CD14-positive monocyte (primary cell): ENCODE results near the gene USP3. TPM values are rescaled to one million over a fixed set of nuclear protein-coding genes. Genes with fewer than 3 reads are reported as not detected.
A peak's percentile ranks its signal among the peaks of the same experiment; 100 is the strongest.
"Not testable (repeated sequence)": the region's sequence is repeated elsewhere in the genome, so short reads cannot be mapped to it uniquely, and the experiment has no call there.

ENCODE experiments used
- DNase-seq, 3 donors: peaks; one replicate each; pipeline ENCODE4 v3.0.0-alpha.2; 2011 to 2022
- H2AFZ ChIP-seq: 2 replicates; pipeline ENCODE4 v1.6.0; 2012; ENCODE audit warnings: mild to moderate bottlenecking, low read depth, low read length, inconsistent platforms; ENCODE audit not compliant: insufficient read depth, poor library complexity, severe bottlenecking
- H3K27ac ChIP-seq, 2 donors: 1 replicate in 1 of 2; 2 replicates in 1 of 2; pipeline ENCODE4 v1.5.1; 2012 to 2013; ENCODE audit warnings: low read length in 2 of 2, control low read depth in 1 of 2, inconsistent platforms in 1 of 2, low read depth in 1 of 2, mild to moderate bottlenecking in 1 of 2
- H3K27me3 ChIP-seq, 2 donors: one replicate each; pipeline versions ENCODE4 v1.6.0 to v1.6.1; 2011 to 2013; ENCODE audit warnings: low read length in 2 of 2; ENCODE audit not compliant: control insufficient read depth in 2 of 2, insufficient read depth in 2 of 2
- H3K36me3 ChIP-seq, 2 donors: replicated peaks in 1 of 2; 1 replicate in 1 of 2; 2 replicates in 1 of 2; pipeline versions ENCODE4 v1.5.1 to v1.6.1; 2012 to 2013; ENCODE audit warnings: low read length in 2 of 2, control low read depth in 1 of 2, inconsistent platforms in 1 of 2, mild to moderate bottlenecking in 1 of 2; ENCODE audit not compliant: insufficient read depth in 2 of 2, control insufficient read depth in 1 of 2
- H3K4me1 ChIP-seq, 2 donors: 1 replicate in 1 of 2; 2 replicates in 1 of 2; pipeline versions ENCODE4 v1.5.1 to v1.6.1; 2012 to 2013; ENCODE audit warnings: low read length in 2 of 2, control low read depth in 1 of 2, inconsistent platforms in 1 of 2, mild to moderate bottlenecking in 1 of 2, moderate library complexity in 1 of 2; ENCODE audit not compliant: insufficient read depth in 2 of 2, control insufficient read depth in 1 of 2
- H3K4me2 ChIP-seq: replicated peaks from 2 replicates; pipeline ENCODE3; 2012; ENCODE audit warnings: low read length, moderate library complexity, mild to moderate bottlenecking; ENCODE audit not compliant: poor library complexity, severe bottlenecking; ENCODE audit errors: extremely low read depth
- H3K4me3 ChIP-seq, 3 experiments: fragments of 200-600 bp in 1 of 3; sonication (generic) in 1 of 3; replicated peaks in 1 of 3; 1 replicate in 2 of 3; 2 replicates in 1 of 3; pipeline ENCODE4 v1.5.1; 2011 to 2013; ENCODE audit warnings: low read length in 3 of 3, mild to moderate bottlenecking in 3 of 3, control low read depth in 2 of 3, low read depth in 2 of 3, inconsistent platforms in 1 of 3, moderate library complexity in 1 of 3
- H3K79me2 ChIP-seq: 2 replicates; pipeline ENCODE4 v1.6.0; 2012; ENCODE audit warnings: mild to moderate bottlenecking, control low read depth, inconsistent platforms, low read length, moderate library complexity; ENCODE audit not compliant: insufficient read depth
- H3K9ac ChIP-seq: 2 replicates; pipeline ENCODE4 v1.6.0; 2017; ENCODE audit warnings: low read length, mild to moderate bottlenecking; ENCODE audit not compliant: insufficient read depth, poor library complexity, severe bottlenecking
- H3K9me3 ChIP-seq, 2 donors: replicated peaks in 1 of 2; 1 replicate in 1 of 2; 2 replicates in 1 of 2; pipeline versions ENCODE4 v1.5.1 to v1.6.1; 2012 to 2013; ENCODE audit warnings: low read length in 2 of 2, control low read depth in 1 of 2; ENCODE audit not compliant: control insufficient read depth in 1 of 2, insufficient read depth in 1 of 2
- H4K20me1 ChIP-seq: 2 replicates; pipeline ENCODE4 v1.6.0; 2012; ENCODE audit warnings: mild to moderate bottlenecking, low read length, control low read depth, moderate library complexity; ENCODE audit not compliant: insufficient read depth
- H3K27ac Mint-ChIP-seq, 7 donors: one replicate each; pipeline ENCODE4 v1.8.0; 2020; ENCODE audit warnings: mild to moderate bottlenecking in 7 of 7, mixed read lengths in 7 of 7, moderate library complexity in 6 of 7, inconsistent platforms in 2 of 7
- H3K27me3 Mint-ChIP-seq, 3 donors: one replicate each; pipeline ENCODE4 v1.8.0; 2021 to 2022; ENCODE audit warnings: low read depth in 3 of 3, mild to moderate bottlenecking in 3 of 3, mixed read lengths in 3 of 3, moderate library complexity in 3 of 3, inconsistent platforms in 1 of 3
- H3K36me3 Mint-ChIP-seq, 2 donors: one replicate each; pipeline ENCODE4 v1.8.0; 2020; ENCODE audit warnings: mixed read lengths in 2 of 2, inconsistent platforms in 1 of 2, mild to moderate bottlenecking in 1 of 2
- H3K4me1 Mint-ChIP-seq: one replicate; pipeline ENCODE4 v1.8.0; 2020; ENCODE audit warnings: mild to moderate bottlenecking, mixed read lengths
- H3K4me3 Mint-ChIP-seq, 2 donors: one replicate each; pipeline ENCODE4 v1.8.0; 2020; ENCODE audit warnings: mild to moderate bottlenecking in 2 of 2, mixed read lengths in 2 of 2, moderate library complexity in 1 of 2
- H3K9me3 Mint-ChIP-seq, 7 donors: one replicate each; pipeline ENCODE4 v1.8.0; 2020 to 2022; ENCODE audit warnings: mixed read lengths in 7 of 7, mild to moderate bottlenecking in 6 of 7, moderate library complexity in 6 of 7, inconsistent platforms in 2 of 7
- CTCF ChIP-seq: fragments of 200-600 bp; IDR thresholded peaks from one replicate; pipeline ENCODE4 v1.8.0; 2022; ENCODE audit warnings: antibody characterized with exemption, mild to moderate bottlenecking
- WGBS: methylation state at CpG from one replicate; pipeline ENCODE4 v1.1.5; 2013; ENCODE audit warnings: missing lambda C conversion rate; ENCODE audit not compliant: insufficient coverage; 5-methylcytosine and 5-hydroxymethylcytosine counted together
- intact Hi-C, 2 donors: fragments of 100-400 bp; cut with micrococcal nuclease; formaldehyde crosslinking; loops; one replicate each; pipeline versions ENCODE4 v1.15.0 to v1.15.1; 2023
- polyA plus RNA-seq, 3 donors: library from polyadenylated mRNA; depleted of rRNA in 1 of 3; unstranded in 2 of 3; stranded (reverse) in 1 of 3; fragments of 300-500 nt in 2 of 3; fragments of >200 nt in 1 of 3; fragmentation: Illumina TruSeq in 2 of 3; gene quantifications; 1 replicate in 2 of 3; 2 replicates in 1 of 3; pipeline ENCODE4 v1.2.3, GENCODE V29; 2012 to 2021

The USP3 gene
- polyA plus RNA-seq, 3 donors: 91.4 to 167 (median 122) TPM

GRCh38 chr15:63484433-63485186, 19.8 kb upstream of the USP3 start:
- DNase-seq: no peak
- Histone ChIP-seq H3K4me1 (peaks cover 95 to 99% of the 10 kb centered on the region in 2 donors), H3K4me2 (no peak overlapping the region), H3K4me3 (peak overlapping the region in 1 of 3 experiments; percentile 29), H3K27ac (peak overlapping the region; percentile 2 to 92), H3K27me3 (no peaks in the 10 kb centered on the region), H3K79me2 (peaks cover 66% of the 10 kb centered on the region), H2AFZ (no peak overlapping the region), H3K9me3 (no peaks in the 10 kb centered on the region), H4K20me1 (no peaks in the 10 kb centered on the region), H3K9ac (no peak overlapping the region), H3K36me3 (no peaks in the 10 kb centered on the region)
- H3K4me1 Mint-ChIP-seq: peaks cover 86% of the 10 kb centered on the region
- H3K4me3 Mint-ChIP-seq: peak overlapping the region in 1 of 2 donors; percentile 24
- peaks cover 0 to 4% of the 10 kb centered on the region in 2 donors for H3K36me3 Mint-ChIP-seq
- H3K9me3 Mint-ChIP-seq: no peaks in the 10 kb centered on the region
- WGBS: no CpG with 5 or more reads among the region's 6 CpGs
- H3K27ac Mint-ChIP-seq: peak overlapping the region; percentile 88 to 97 (median 94)
- no peak for TF ChIP-seq CTCF
- peaks cover 0 to 2% (median 0%) of the 10 kb centered on the region in 3 donors for H3K27me3 Mint-ChIP-seq
- intact Hi-C loops: loop anchor here in 1 of 2 donors (5.0 kb wide), 1 partner anchor 33 kb away; no protein-coding TSS in a partner anchor

GRCh38 chr15:63487076-63487757, 17.2 kb upstream of the USP3 start:
- Histone ChIP-seq H3K27me3 (no peaks in the 10 kb centered on the region), H3K36me3 (no peaks in the 10 kb centered on the region), H3K4me3 (peak overlapping the region in 1 of 3 experiments; percentile 61), H3K79me2 (peaks cover 61% of the 10 kb centered on the region), H4K20me1 (no peaks in the 10 kb centered on the region), H3K9me3 (no peaks in the 10 kb centered on the region), H3K27ac (peak overlapping the region; percentile 75 to 100), H2AFZ (no peak overlapping the region), H3K4me1 (peaks cover 94 to 99% of the 10 kb centered on the region in 2 donors), H3K4me2 (peak overlapping the region; percentile 63), H3K9ac (no peak overlapping the region)
- H3K4me3 Mint-ChIP-seq: peak overlapping the region; percentile 71 to 81
- WGBS: 0% methylated on average over 9 of the region's 16 CpGs
- peaks cover 0 to 3% (median 0%) of the 10 kb centered on the region in 7 donors for H3K9me3 Mint-ChIP-seq
- H3K27ac Mint-ChIP-seq: peak overlapping the region in 5 of 7 donors; percentile 98 to 100 (median 99)
- peak; percentile 78 to 85 (median 81) for DNase-seq
- H3K4me1 Mint-ChIP-seq: peaks cover 83% of the 10 kb centered on the region
- H3K27me3 Mint-ChIP-seq: peaks cover 0 to 9% (median 0%) of the 10 kb centered on the region in 3 donors
- peaks cover 2 to 14% of the 10 kb centered on the region in 2 donors for H3K36me3 Mint-ChIP-seq
- intact Hi-C loops: no loop called here
- peak; percentile 95 for TF ChIP-seq CTCF

- H2AFZ ChIP-seq, H3K27me3 Mint-ChIP-seq, H4K20me1 ChIP-seq, H3K9me3 ChIP-seq, H3K27me3 ChIP-seq, H3K36me3 ChIP-seq, intact Hi-C loops, H3K9me3 Mint-ChIP-seq: not testable (repeated sequence)
- WGBS: 0% methylated on average over 1 of the region's 10 CpGs
- Histone ChIP-seq H3K4me3 (peak overlapping the region in 1 of 3 experiments; percentile 61), H3K9ac (peak overlapping the region; percentile 50), H3K79me2 (peaks cover 61% of the 10 kb centered on the region), H3K4me1 (peaks cover 95 to 100% of the 10 kb centered on the region in 2 donors), H3K4me2 (peak overlapping the region; percentile 63), H3K27ac (peak overlapping the region; percentile 75 to 100)
- Mint-ChIP-seq H3K36me3 (peaks cover 2 to 16% of the 10 kb centered on the region in 2 donors), H3K27ac (peak overlapping the region in 5 of 7 donors; percentile 98 to 100 (median 99)), H3K4me3 (peak overlapping the region; percentile 51 to 81), H3K4me1 (peaks cover 84% of the 10 kb centered on the region)
- peak in 2 of 3 donors; percentile 84 to 85 for DNase-seq
Observed at GRCh38 chr15:63487758-63488397, 16.5 kb upstream of the USP3 start.
